ENCODE results near the gene NDOR1.

The NDOR1 gene

GRCh38 chr9:137172901-137173795 lies 32.4 kb upstream of the NDOR1 start:
- no peak overlapping the region for H3K4me3 ChIP-seq (ENCODE audit: low read length)
- no peak for TF ChIP-seq ZNF274 (IDR thresholded peaks at IDR 0.05; ENCODE audit: low read depth, low read length)

GRCh38 chr9:137173796-137174664 lies 31.5 kb upstream of the NDOR1 start:
- no peak overlapping the region for H3K4me3 ChIP-seq (ENCODE audit: low read length)

GRCh38 chr9:137174722-137175293 lies 30.7 kb upstream of the NDOR1 start:
- no peak overlapping the region for H3K4me3 ChIP-seq (ENCODE audit: low read length)
- no peak for TF ChIP-seq ZNF274 (IDR thresholded peaks at IDR 0.05; ENCODE audit: low read depth, low read length)

More at GRCh38 chr9:137173796-137174664, 31.5 kb upstream of the NDOR1 start:
- no peak for TF ChIP-seq ZNF274 (IDR thresholded peaks at IDR 0.05; ENCODE audit: low read depth, low read length)

- no peak overlapping the region for H3K4me3 ChIP-seq (ENCODE audit: low read length)
- TF ChIP-seq ZNF274 (IDR thresholded peaks at IDR 0.05; ENCODE audit: low read depth, low read length), result no peak
Measured at GRCh38 chr9:137175345-137175961, 30.0 kb upstream of the NDOR1 start.

- H3K4me3 ChIP-seq (ENCODE audit: low read length), result no peak overlapping the region
- TF ChIP-seq ZNF274 (IDR thresholded peaks at IDR 0.05; ENCODE audit: low read depth, low read length), result no peak
Measured at GRCh38 chr9:137176302-137177182, 29.0 kb upstream of the NDOR1 start.

GRCh38 chr9:137178201-137178938 lies 27.1 kb upstream of the NDOR1 start:
- no peak overlapping the region for H3K4me3 ChIP-seq (ENCODE audit: low read length)
- no peak for TF ChIP-seq ZNF274 (IDR thresholded peaks at IDR 0.05; ENCODE audit: low read depth, low read length)

GRCh38 chr9:137178939-137179630 lies 26.4 kb upstream of the NDOR1 start:
- no peak overlapping the region for H3K4me3 ChIP-seq (ENCODE audit: low read length)
- TF ChIP-seq ZNF274 (IDR thresholded peaks at IDR 0.05; ENCODE audit: low read depth, low read length), result no peak

- H3K4me3 ChIP-seq (ENCODE audit: low read length), result no peak overlapping the region
- TF ChIP-seq ZNF274 (IDR thresholded peaks at IDR 0.05; ENCODE audit: low read depth, low read length), result no peak
Measured at GRCh38 chr9:137179761-137180160, 25.7 kb upstream of the NDOR1 start.

GRCh38 chr9:137180491-137180890 lies 25.0 kb upstream of the NDOR1 start:
- no peak for TF ChIP-seq ZNF274 (IDR thresholded peaks at IDR 0.05; ENCODE audit: low read depth, low read length)
- H3K4me3 ChIP-seq (ENCODE audit: low read length), result no peak overlapping the region

- no peak overlapping the region for H3K4me3 ChIP-seq (ENCODE audit: low read length)
- TF ChIP-seq ZNF274 (IDR thresholded peaks at IDR 0.05; ENCODE audit: low read depth, low read length), result no peak
Measured at GRCh38 chr9:137181680-137182079, 23.8 kb upstream of the NDOR1 start.

GRCh38 chr9:137182836-137183235 lies 22.7 kb upstream of the NDOR1 start:
- no peak overlapping the region for H3K4me3 ChIP-seq (ENCODE audit: low read length)
- no peak for TF ChIP-seq ZNF274 (IDR thresholded peaks at IDR 0.05; ENCODE audit: low read depth, low read length)

Measured in GM08714 (cell line).